HG03108 (cell line): ENCODE results near the gene FOSB.

Source experiments
- ATAC-seq: cut with Tn5 transposase; IDR thresholded peaks from one replicate; pipeline ENCODE4 v1.9.1; 2021; ENCODE audit warnings: moderate library complexity; ENCODE audit not compliant: unreplicated experiment

The FOSB gene

GRCh38 chr19:45522010-45522941 is 54.5 kb downstream of the FOSB start:
- no peak for ATAC-seq

GRCh38 chr19:45523642-45524256 is 56.0 kb downstream of the FOSB start:
- no peak for ATAC-seq

- ATAC-seq = no peak
Observed at GRCh38 chr19:45524575-45525129, 56.9 kb downstream of the FOSB start.
